Stimulated activated CD4-positive, alpha-beta T cell treated with anti-CD3 and anti-CD28 coated beads, Interleukin-1b, Interleukin-23, amount 100 ng/mL, for 24 hours (primary cell): ENCODE results near the gene PAK5.
"Not testable (repeated sequence)": the region's sequence is repeated elsewhere in the genome, so short reads cannot be mapped to it uniquely, and the experiment has no call there.

Experiments used
- DNase-seq, 4 experiments: peaks; one replicate each; pipeline ENCODE4 v3.0.0-alpha.2; 2020; ENCODE audit warnings: low read depth in 4 of 4, low spot score in 1 of 4

PAK5 gene

DNA sequence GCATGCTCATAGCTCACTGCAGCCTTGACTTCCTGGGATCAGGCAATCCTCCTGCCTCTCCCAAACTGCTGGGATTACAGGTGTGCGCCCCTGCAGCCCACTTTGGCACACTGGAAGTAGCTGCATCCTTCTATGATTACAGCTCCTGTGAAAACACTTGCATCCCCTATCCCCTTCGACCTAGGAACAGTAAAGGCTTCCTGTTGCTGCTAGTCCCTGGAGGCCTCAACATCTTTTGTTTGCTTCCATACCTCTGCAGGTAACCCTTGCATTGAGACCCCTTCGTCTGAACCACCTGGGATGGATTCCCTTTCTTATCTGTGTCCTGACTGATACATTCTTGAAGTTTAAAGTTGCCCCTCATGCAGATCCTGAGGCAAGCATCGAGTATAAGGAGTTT lies 152.4 kb downstream of the PAK5 start:
- DNase-seq: no peak

DNA sequence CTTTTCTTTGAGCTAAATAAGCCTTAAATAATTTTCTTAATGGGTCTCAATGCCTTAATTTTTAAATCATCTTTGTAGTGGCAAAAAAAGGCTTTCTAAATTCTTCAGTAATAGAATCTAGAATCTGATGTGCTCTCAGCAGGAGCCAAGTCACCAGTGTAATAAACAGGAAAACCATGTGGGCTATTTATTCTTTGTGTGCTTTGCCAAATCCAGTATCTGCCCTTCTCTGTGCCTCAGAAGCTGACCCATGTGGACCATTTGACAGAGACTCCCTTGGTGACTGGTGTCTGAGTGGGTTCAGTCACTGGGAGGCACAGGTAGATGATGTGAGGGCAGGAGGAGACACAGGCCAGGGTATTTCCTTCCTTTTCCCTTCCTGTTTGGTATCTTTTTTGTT lies 152.9 kb downstream of the PAK5 start:
- DNase-seq: no peak

DNA sequence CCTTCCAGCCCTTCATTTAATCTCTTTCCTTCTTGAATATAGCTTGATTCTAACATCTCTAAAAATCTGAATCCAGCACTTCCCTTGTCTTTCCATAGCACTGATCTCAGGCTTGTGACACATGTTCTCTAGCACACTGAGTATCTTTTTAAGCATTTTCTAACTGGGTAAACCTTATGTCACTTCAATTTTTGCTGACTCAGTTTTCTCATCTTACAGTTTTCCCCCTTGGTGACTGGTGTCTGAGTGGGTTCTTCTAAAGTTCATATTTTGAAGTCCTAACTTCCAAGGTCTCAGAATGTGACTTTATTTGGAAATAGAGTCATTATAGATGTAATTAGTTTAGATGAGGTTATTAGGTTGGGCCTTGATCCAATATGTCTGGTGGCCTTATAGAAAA lies 153.9 kb downstream of the PAK5 start:
- no peak for DNase-seq

DNA sequence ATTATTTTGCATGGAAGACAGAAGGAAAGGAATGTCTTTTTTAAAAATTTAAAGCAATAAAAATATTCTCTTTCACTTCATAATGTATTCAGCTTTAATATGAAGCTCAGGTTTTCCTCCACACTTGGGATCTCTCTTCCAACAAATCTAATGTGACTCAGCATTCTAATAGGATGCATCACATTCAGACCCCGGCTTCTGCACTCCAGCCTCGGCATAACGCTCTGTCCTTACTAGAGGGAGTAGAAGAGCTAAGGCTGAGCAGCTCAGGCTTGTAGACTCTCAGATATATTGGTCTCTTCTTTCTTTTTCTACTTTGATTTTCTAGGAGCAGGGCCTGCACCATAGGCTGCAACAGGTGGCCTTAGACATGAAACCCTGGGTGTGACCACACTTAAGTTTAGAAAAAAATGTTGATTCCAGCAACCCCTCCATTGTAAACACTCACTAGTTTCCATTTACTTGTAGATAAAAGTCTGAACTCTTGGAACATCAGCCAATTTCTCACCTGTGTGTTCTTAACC lies 161.7 kb downstream of the PAK5 start:
- no peak for DNase-seq

DNA sequence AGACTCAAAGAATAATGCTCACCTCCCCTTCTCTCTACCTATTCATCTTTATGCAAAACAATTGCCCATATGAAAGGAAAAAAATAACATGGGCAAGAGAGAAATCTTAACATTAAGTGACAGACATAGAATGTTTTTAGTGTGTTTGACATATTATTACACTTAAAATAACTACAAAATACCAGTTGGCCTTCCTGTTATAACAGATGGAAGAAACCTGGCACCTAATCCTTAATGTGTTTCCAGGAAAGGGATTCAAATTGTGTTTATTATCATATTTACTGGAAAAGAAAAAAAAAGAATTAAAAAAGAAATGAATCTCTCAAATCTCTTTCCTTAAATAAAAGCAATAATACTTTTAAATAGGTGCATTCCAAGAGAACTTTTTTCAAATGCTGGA lies 165.9 kb downstream of the PAK5 start:
- DNase-seq: no peak

DNA sequence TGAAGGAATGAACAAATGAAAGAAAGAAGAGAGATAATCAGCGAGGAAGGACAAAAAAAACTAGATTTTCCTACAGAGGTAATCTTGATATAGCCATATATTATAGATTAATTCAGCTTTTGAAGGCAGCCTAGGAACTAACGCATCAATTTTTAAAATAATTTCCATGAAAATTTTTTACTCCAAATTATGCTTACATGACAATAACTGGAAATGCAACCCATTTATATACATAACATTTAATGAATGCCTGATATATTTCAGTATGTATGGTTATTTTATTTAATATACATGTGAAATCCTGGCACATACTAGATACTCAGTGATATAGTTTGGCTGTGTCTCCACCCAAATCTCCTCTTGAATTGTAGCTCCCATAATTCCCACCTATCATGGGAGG lies 166.8 kb downstream of the PAK5 start:
- no peak for DNase-seq

DNA sequence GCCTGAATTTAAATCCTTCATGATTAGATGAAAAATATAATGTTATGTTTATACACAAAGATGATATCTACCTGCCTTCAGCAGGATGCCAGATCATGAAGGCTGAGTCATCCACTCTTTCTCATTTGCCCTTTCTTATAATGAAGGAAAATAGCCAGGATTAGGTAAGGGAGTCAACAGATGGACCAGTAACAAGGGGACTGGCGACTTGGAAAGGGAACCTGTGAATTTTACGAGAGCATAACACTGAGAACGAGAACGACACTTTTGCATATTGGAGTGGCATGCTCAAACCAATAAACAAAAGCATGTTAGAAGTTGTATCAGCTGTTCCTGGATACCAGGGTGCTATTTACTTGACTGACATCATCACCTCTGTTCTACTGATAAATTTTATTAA lies 170.5 kb downstream of the PAK5 start:
- DNase-seq: no peak

DNA sequence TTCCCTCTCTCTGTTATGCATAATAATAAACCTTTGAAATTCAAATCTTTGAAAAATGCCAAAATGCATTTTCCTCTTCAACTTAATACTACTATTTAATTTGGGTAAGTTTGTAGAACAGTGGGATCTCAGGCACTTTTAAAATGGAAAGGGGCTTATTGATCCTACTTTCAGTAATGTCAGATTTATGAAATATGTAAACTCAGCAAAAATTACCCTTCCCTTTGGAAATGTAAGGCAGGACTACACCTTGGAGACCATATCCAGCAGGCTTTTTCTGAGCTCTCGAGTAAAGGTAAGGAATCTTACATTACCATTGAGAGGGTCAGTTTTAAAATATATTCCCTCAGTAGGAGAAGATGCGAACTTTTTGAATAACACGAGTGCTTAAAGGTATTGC lies 175.5 kb downstream of the PAK5 start:
- DNase-seq: no peak

DNA sequence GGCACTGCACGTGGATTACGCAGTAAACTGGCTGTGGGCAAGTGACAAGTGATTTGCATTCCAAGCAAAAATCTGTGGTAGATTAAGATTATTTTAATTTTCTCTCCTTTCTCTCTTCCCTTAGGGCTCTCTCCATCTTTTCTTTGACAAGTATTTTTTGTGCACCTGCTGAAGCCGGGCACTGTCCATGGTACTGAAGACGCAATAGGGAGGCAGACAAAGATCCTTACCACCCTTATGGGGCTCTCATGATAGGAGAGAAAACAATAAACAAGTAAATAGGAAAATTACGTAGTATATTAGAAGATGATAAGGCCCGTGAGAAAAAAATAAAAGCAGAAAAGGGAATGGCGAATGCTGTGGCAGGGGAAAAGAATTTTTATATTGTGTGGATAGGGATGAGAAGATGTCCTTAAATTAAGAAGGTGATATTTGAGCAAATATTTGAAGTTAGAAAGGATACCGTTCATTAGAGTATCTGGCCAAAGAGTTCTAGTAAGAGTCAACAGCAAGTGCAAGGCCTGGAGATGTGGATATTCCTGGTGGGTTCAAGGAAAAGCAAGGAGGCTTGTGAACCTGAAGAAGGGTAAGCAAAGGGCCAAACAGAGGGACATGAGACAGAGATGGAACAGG lies 178.5 kb downstream of the PAK5 start:
- DNase-seq: no peak

DNA sequence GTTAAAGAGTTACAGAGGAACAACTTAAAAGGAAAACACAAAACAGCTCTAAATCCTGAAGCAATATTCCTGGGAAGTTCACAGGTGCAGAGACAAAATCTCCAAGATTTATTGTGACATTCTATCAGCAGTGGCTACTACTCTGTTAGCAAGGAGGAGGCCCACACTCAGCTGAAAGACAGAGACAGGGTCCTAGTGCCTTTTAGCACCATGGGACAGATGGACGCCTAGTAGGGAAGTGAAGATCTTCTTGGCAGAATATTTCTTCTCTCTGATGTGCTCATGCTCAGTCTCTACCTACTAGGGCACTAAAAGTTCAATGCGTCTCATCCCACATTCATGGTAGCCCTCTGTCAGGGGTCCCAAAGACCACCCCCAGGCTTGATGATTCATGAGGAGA lies 191.1 kb downstream of the PAK5 start:
- DNase-seq: no peak

DNA sequence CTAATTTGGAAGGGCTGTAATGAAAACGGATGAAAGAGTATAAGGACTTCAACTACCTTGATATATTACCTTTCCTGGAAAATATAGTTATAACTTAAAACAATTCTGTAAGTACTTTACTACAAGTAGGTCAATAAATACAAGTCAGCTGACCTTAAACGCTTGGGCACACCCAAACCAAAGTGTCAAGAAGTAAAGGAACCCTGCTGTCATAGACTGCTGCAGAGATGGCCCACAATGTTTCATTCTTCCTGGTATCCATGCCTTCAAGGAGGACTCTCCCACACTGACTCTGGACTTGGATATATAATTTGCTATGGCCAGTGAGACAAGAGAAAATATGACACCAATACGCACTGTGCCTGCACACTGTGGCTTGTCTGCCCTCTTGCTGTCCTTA lies 192.5 kb downstream of the PAK5 start:
- DNase-seq: no peak

DNA sequence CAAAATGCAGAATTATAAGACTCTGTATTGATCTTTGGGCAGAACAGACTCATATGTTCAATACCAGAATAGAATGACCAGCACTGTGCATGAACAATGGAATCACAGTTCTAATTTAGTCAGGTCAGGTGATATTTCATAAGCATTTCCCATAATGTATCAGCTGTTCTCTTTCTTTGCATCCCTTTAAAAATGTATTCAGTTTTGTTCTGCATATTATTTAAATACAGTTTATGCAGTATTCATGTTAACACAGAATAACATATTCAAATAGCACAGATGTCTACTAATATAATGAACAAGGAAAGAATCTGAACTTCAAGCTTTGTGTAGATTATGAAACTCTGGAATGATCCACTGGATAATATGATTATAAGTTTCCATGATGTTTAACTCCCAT lies 196.0 kb downstream of the PAK5 start:
- DNase-seq: no peak

DNA sequence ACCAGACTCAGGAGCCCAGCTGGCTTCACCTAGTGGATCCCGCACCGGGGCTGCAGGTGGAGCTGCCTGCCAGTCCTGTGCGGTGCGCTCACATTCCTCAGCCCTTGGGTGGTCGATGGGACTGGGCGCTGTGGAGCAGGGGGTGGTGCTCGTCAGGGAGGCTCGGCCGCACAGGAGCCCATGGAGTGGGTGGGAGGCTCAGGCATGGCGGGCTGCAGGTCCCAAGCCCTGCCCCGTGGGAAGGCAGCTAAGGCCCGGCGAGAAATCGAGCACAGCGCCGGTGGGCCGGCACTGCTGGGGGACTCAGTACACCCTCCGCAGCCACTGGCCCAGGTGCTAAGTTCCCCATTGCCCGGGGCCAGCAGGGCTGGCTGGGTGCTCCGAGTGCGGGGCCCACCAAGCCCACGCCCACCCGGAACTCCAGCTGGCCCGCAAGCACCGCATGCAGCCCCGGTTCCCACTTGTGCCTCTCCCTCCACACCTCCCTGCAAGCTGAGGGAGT lies 197.3 kb downstream of the PAK5 start:
- not testable (repeated sequence) for DNase-seq

DNA sequence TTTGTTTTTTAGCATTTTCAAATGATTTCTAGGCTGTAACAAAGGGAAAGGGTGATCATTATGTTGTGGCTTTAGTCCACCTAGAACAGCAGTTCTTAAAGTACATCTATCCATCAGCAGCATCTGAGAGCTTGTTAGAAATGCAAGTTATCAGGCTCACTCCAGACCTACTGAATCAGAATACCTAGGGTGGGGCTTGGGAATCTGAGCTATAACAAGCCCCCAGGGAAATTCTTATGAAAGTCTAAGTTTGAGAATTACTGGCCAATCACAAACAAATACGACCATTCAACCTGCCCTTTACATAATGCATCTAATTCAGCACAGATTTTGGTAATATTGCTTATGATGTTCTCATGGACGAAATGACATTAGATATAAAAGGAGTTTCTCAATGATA lies 201.0 kb downstream of the PAK5 start:
- no peak for DNase-seq

DNA sequence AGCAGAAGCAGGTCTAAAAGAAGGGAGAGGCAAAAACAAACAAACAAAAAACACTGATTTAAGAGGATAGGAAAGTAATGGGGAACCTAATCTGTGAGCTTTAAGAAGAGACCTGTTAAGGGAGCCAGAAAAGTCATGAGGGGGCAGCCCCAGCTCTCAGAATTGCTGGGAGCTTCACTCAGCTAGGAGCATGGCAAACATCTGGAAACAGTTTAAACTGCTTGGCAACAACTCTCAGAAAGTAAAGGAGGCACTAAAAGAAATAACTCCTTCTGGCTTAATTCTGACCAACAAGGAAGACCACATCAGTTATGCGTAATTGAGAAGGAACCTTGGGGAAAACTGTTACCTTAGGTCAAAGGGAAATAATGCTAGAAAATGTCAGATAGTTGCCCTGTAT lies 203.1 kb downstream of the PAK5 start:
- DNase-seq: no peak

DNA sequence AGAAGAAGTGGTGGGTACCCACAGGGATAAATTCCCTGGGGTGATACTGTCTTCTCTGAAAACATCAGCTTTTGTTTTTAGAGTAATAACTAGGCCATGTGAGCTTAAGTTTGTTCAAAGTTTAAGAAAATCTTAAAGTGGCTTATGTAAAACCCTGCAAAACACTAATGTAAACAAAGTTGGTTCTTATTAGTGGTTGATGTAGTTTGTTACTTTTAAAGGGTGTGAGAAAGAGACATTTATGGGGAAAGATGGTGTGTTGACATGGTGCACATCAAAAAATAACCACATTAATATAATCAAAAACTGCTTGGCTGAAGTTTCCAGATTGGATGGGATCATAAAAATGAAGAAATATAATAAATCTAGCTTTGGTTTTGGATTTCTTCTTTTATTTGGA lies 204.5 kb downstream of the PAK5 start:
- DNase-seq: no peak

DNA sequence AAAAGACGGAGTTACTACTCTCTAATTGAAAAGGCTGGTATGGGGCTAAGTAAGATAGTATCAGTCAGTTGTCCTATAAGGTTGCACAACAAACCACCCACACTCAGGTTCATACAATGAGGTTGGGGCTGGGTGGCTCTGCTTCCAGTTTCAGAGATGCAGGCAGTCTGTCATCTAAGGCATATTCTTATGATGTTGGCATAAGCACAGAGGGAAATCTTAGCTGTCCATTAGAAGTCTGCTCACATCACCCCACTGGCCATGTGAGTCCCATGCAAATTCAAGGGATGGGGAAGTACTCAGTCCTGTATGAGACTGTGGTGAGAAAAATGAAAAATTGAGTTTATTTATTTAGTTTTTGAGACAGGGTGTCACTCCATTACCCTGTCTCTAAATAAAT lies 205.9 kb downstream of the PAK5 start:
- no peak for DNase-seq

DNA sequence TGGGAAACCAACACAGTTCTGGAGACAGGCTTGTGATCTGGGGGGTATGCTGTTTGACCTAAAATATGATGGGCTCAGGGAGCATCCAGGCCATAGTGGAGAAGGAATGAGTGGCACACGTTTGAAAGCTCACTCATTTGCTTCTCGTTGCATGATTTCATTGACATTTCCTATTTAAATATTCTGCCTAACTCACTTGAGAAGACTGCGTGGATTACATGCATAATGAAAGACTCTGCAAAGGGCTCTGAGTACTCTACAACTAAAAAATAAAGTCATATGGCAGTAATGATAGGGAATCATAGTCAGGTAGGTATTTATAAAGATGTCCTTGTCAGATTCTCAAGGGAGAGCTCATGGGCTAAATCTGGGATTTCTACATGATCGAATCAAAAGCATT lies 206.6 kb downstream of the PAK5 start:
- DNase-seq: no peak

DNA sequence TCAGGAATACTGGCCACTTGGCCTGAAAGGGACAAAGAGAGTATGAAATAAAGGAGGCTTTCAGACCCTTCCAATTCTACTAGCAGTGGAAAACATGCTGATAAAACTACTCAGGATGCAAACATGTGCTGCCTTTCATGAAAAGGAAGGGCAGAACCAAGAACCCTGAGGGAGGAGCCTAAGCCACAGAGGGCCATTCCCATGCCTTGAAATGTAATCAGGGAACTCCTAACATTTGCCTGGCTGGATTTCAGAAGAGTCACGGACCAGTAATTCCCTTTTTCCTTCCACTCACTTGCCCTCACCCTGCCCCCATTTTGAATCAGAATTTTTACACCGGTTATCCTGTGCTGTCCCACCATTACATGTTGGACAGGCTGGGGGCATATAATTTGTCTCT lies 208.3 kb downstream of the PAK5 start:
- DNase-seq: no peak

DNA sequence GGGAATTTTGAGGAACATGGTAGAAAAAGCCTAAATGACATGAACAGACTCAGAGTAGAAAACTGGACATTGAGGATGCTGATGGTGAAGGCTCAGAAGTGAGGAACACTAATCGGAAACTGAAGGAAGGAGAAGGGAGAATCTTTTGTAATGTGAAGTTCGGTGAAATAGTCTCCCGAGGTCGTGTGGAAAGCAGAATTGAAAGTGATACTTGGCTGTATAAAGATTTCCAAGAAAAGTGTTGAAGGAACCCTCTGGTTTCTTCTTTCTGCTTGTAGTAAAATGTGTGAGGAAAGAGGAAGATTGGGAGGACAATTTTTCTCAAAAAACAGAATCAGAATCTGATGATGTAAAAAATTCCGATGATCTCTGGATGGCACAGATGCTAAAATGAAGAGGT lies 209.0 kb downstream of the PAK5 start:
- no peak for DNase-seq

DNA sequence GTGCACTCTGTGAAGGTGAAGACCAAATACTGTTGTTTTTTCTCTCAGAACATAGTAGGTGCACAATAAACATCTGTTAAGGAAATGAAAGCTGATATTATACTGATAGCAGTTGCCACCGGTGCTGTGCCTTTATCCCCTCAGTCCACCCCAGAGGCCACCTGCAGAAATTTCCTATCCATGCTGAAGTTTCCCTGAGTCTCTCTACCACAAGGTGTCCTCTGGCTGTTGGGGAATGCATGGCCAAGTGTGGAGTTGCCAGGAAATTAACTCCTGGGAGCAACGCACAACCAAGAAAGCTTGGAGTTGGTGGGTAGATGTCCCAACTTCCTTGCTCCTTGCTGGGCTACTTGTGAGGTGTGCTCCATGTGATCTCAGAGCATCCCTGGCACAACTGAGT lies 210.3 kb downstream of the PAK5 start:
- DNase-seq: no peak

DNA sequence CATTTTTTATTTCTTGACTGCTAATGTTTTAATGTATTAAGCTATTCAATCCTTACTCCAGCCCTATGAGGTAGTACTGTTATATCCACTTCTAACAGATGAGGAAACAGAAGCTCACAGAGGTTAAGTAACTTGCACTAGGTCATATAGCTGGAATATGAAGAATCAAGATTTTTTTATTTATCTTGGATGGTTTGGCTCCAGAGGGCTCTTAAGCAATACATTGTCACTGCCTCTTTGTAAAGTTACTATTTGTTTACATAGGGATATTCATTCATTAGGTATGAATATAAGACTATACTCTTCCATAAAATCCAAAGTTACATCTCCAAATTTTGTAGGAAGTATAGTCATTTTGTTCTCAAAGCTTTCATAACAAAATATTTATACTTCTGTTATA lies 210.7 kb downstream of the PAK5 start:
- DNase-seq: no peak

DNA sequence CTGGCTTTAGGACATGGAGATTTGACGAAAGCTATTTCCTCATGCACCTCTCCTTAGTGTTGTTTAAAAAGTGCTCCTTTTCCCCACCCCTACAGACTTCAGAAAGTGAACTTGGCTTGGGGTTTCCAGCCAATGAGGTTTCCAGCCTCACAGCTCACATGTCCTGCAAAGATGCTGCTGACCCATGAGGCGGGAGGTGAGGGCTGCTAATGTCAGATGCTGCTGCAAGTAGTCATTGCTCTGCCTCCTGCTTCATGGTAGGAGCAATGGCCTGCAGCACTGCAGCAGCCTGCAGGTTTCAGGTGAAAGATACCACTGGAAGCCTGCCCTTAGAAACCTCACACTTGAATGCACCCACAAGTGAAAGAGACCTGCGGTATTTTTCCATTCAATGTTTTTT lies 211.7 kb downstream of the PAK5 start:
- no peak for DNase-seq

DNA sequence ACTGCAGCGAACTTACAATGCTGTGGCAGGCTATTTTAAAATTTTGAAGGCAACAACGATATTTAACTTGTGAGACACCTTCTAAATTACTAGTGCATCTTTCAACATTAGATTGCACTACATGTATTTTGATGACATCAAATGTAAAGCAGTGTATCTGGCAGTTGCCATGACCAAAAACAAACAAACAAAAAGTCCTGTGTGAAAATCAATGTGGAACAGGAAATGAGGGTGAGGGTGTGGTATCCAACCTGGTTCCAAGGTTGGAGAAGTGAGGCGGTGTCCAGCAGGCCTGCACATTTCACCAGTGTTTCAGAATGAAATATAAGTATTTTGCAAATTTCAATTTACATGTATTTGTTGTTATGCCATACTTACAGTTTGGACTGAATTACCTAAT lies 212.5 kb downstream of the PAK5 start:
- DNase-seq: no peak
